ENCODE data around the gene RASSF5. TPM values are rescaled to one million over a fixed set of nuclear protein-coding genes. Genes with fewer than 3 reads are reported as not detected.

RASSF5 gene
- total RNA-seq, 4 donors from 2014 or later: 14.0 to 16.4 (median 14.5) TPM

DNA sequence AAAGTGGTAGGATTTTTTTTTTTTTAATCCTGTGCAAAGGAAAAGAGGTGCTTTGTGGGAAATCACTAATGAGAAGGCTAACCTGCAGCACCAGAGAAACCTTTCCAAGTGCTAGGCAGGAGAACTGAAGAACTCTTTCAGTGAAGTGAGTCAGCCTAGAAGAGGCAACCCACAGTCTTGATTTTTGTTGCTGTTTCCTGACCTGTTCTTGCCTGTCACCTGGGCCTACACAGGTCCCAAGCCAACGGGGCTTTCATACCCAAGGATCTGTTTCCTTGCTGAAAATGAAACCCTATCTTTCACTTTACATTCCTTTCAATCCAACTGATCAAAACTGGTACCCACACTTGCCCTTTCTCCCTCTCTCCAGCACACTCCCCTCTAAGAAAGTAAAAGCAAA lies 44.2 kb upstream of the RASSF5 start:
- no peaks in the 10 kb centered on the region for H3K9me3 ChIP-seq
- 68 to 73% methylated on average over 1 of the region's 1 CpG for WGBS, 2 donors
- TF ChIP-seq POLR2A (IDR thresholded peaks at IDR 0.05): no peak
- TF ChIP-seq, protein P1, sequence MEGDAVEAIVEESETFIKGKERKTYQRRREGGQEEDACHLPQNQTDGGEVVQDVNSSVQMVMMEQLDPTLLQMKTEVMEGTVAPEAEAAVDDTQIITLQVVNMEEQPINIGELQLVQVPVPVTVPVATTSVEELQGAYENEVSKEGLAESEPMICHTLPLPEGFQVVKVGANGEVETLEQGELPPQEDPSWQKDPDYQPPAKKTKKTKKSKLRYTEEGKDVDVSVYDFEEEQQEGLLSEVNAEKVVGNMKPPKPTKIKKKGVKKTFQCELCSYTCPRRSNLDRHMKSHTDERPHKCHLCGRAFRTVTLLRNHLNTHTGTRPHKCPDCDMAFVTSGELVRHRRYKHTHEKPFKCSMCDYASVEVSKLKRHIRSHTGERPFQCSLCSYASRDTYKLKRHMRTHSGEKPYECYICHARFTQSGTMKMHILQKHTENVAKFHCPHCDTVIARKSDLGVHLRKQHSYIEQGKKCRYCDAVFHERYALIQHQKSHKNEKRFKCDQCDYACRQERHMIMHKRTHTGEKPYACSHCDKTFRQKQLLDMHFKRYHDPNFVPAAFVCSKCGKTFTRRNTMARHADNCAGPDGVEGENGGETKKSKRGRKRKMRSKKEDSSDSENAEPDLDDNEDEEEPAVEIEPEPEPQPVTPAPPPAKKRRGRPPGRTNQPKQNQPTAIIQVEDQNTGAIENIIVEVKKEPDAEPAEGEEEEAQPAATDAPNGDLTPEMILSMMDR (IDR thresholded peaks at IDR 0.05): no peak
- no peaks in the 10 kb centered on the region for H3K36me3 ChIP-seq
- H3K4me1 ChIP-seq: peaks cover 0 to 7% of the 10 kb centered on the region in 2 donors
- DNase-seq: no peak
- H3K27me3 ChIP-seq: no peaks in the 10 kb centered on the region
- H3K4me3 ChIP-seq (replicated peaks in 1 of 3): no peak overlapping the region
- intact Hi-C loops (cut with DNase I): no loop called here
- H3K27ac ChIP-seq: no peak overlapping the region

DNA sequence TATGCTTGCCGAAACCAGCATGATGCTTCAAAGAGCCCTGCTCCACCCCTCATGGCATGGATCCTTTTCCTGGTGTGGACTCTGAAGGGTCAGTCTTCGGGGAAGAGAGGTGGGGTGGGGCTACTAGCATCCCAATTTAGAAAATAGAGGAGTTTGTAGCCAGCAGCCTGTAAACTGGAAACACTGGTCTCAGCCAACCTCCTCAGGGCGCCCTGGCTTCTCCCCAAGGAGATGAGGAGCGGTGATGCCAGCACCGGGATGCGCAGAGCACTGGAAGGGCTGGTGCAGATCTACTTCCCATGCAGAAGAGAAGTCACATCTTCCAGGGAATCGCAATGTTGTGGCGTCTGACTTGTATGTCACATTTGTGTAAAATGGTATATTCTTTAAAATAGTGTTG lies 43.4 kb upstream of the RASSF5 start:
- Histone ChIP-seq H3K36me3 (no peaks in the 10 kb centered on the region), H3K9me3 (no peaks in the 10 kb centered on the region), H3K4me1 (peaks cover 0 to 13% of the 10 kb centered on the region in 2 donors), H3K27me3 (no peaks in the 10 kb centered on the region), H3K27ac (no peak overlapping the region), H3K4me3 (replicated peaks in 1 of 3) (no peak overlapping the region)
- intact Hi-C loops (cut with DNase I): no loop called here
- no peak for TF ChIP-seq POLR2A (IDR thresholded peaks at IDR 0.05)
- TF ChIP-seq, protein P1 (IDR thresholded peaks at IDR 0.05): no peak
- 90 to 93% methylated on average over 8 of the region's 8 CpGs for WGBS, 2 donors
- DNase-seq: no peak

DNA sequence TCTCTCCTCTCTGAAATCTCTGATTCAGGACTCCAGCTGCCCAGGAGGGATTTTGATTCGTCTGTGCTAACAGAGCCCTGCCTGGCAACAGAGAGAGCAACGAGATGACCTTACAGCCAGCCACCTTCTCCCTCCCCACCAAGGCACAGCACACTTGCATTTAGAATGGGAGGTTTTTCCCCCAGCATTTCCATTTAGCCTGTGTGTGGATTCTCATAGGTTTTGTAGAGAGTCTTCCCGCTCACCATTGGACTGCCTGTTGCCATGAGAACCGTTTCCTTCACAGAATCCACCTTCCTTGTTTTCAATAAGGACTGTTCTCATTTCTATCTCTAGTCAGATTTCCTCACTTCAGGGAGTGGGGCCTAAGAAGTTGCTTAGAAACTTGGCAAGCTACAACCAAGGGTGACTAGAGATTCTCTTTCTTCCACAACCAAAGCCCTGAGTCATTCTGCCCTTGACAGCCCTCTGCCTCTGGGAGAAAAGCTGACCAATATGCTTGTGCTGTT lies 42.8 kb upstream of the RASSF5 start:
- Histone ChIP-seq H3K9me3 (no peaks in the 10 kb centered on the region), H3K4me1 (peaks cover 3 to 17% of the 10 kb centered on the region in 2 donors), H3K27me3 (no peaks in the 10 kb centered on the region), H3K36me3 (no peaks in the 10 kb centered on the region), H3K4me3 (replicated peaks in 1 of 3) (no peak overlapping the region), H3K27ac (no peak overlapping the region)
- DNase-seq: peak in 1 of 2 donors; percentile 14
- 76 to 83% methylated on average over 4 of the region's 4 CpGs for WGBS, 2 donors
- no peak for TF ChIP-seq POLR2A (IDR thresholded peaks at IDR 0.05)
- intact Hi-C loops (cut with DNase I): no loop called here

- intact Hi-C loops (cut with DNase I): no loop called here
- no peaks in the 10 kb centered on the region for H3K9me3 ChIP-seq
- no peak for TF ChIP-seq POLR2A (IDR thresholded peaks at IDR 0.05)
- TF ChIP-seq, protein P1 (IDR thresholded peaks at IDR 0.05): no peak
- WGBS, 2 donors: 77 to 83% methylated on average over 2 of the region's 2 CpGs
- no peak overlapping the region for H3K27ac ChIP-seq
- H3K4me1 ChIP-seq: peaks cover 16 to 27% of the 10 kb centered on the region in 2 donors
- H3K36me3 ChIP-seq: no peaks in the 10 kb centered on the region
- no peaks in the 10 kb centered on the region for H3K27me3 ChIP-seq
- DNase-seq: no peak
- H3K4me3 ChIP-seq (replicated peaks in 1 of 3): no peak overlapping the region
Measured at GRCh38 chr1:206465951-206466350, 41.4 kb upstream of the RASSF5 start.

- intact Hi-C loops (cut with DNase I): no loop called here
- TF ChIP-seq POLR2A (IDR thresholded peaks at IDR 0.05): no peak
- TF ChIP-seq, protein P1 (IDR thresholded peaks at IDR 0.05): no peak
- Histone ChIP-seq H3K36me3 (no peaks in the 10 kb centered on the region), H3K4me1 (peaks cover 21 to 36% of the 10 kb centered on the region in 2 donors), H3K27ac (no peak overlapping the region), H3K27me3 (no peaks in the 10 kb centered on the region), H3K4me3 (replicated peaks in 1 of 3) (no peak overlapping the region), H3K9me3 (no peaks in the 10 kb centered on the region)
- DNase-seq: no peak
- 50 to 58% methylated on average over 14 to 15 of the region's 15 CpGs for WGBS, 2 donors
Measured at GRCh38 chr1:206466840-206467649, 40.3 kb upstream of the RASSF5 start.
